PC-9 (cell line): Measurements from ENCODE around the gene HOXB5.

ENCODE experiments used
- EZH2 ChIP-seq: fragments of 200-600 bp; sonication (generic); IDR thresholded peaks from 2 replicates; pipeline ENCODE4 v1.8.0; 2017; ENCODE audit warnings: antibody characterized with exemption, low read depth
- TF ChIP-seq, protein P1 (sequence below): fragments of 200-600 bp; sonication (generic); conservative IDR thresholded peaks from 2 replicates; pipeline ENCODE4 v1.6.1; 2017; ENCODE audit warnings: mixed run types, antibody characterized with exemption, mild to moderate bottlenecking, moderate library complexity

DNA sequence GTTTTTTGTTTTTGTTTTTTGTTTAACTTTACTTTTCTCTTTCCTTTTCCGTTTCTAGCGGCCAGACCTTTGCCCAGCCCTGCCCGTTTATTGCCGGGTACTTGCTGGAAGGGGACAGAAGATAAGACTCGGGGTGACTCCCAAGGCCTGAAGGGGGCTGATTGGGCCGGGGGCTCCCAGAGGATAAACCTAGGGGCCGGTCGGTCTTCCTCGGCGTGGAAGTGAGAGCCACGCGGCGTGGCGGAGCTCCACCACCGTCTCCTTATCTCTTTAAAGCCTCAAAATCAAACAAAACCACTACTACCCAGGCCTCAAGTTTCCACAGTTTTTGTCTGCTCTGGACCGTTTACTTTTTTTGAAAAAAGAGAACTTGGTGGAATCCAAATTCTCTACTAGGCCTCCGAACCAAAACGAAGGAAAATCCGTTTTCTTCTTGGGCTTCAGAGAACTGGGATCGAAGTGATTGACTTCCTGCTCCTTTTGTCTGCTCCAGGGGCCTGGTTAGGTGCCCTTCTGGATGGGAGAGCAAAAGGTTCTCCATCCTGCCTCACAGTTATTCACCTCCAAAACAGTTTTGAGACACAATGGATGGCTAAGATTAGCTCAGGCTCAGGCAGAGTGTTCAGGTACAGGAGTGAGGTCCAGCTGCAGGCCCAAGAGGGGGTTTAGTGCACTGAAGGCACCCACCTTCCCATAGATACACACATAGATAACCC is 41.1 kb upstream of the HOXB5 start:
- TF ChIP-seq, protein P1, sequence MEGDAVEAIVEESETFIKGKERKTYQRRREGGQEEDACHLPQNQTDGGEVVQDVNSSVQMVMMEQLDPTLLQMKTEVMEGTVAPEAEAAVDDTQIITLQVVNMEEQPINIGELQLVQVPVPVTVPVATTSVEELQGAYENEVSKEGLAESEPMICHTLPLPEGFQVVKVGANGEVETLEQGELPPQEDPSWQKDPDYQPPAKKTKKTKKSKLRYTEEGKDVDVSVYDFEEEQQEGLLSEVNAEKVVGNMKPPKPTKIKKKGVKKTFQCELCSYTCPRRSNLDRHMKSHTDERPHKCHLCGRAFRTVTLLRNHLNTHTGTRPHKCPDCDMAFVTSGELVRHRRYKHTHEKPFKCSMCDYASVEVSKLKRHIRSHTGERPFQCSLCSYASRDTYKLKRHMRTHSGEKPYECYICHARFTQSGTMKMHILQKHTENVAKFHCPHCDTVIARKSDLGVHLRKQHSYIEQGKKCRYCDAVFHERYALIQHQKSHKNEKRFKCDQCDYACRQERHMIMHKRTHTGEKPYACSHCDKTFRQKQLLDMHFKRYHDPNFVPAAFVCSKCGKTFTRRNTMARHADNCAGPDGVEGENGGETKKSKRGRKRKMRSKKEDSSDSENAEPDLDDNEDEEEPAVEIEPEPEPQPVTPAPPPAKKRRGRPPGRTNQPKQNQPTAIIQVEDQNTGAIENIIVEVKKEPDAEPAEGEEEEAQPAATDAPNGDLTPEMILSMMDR, result no peak
- no peak for TF ChIP-seq EZH2
